SH-SY5Y (cell line): ENCODE data around the gene ADSL.

Source experiments
- GATA2 ChIP-seq: IDR thresholded peaks from 2 replicates; pipeline ENCODE4 v1.6.1; 2011; ENCODE audit warnings: mild to moderate bottlenecking, low read depth, low read length
- GATA3 ChIP-seq: IDR thresholded peaks from 2 replicates; pipeline ENCODE4 v1.6.1; 2011; ENCODE audit warnings: low read depth, mild to moderate bottlenecking, low read length, moderate library complexity

GRCh38 chr22:40404251-40405177 lies 58.2 kb downstream of the ADSL start:
- TF ChIP-seq GATA3, result no peak
- TF ChIP-seq GATA2, result no peak
